Stimulated activated CD4-positive, alpha-beta T cell treated with anti-CD3 and anti-CD28 coated beads, Interleukin-2, amount 100 ng/mL, for 4 hours (primary cell): ENCODE results near the gene PNPLA5.

ENCODE experiments used
- DNase-seq: peaks from one replicate; pipeline ENCODE4 v3.0.0-alpha.2; 2020; ENCODE audit warnings: low read depth

Gene PNPLA5

GRCh38 chr22:43854786-43855271, 37.0 kb downstream of the PNPLA5 start:
- DNase-seq = no peak

DNA sequence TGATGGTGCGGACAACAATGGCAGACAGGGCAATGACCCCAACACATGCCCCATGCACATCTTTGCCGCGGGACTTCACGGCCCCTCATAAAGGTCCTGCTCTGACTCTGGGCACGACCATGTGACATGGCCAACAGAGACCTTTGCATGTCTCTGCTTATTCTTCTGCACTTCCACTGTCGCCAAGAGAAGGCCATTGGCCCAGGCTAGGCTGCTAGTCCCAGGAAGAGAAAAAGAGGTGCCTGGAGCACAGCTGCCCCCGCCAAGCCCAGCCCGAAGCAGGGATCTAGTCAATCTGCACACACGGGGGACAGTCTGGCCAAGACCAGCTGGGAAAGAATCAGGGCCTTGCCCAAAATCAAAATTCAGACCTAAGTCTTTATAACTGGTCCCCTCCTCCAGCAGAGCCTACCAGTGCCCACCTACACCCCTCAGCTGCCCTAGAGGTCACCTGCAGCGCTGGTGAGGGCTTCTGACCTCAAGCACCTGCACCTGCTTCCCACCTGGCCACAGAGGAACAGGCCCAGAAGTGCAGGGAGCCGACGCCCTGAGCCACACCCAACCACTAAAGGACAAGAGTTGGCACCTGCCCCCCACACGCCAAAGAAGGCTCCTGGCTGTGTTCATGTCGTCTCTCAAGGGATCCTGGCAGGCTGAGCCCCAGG, 37.6 kb downstream of the PNPLA5 start:
- no peak for DNase-seq

- DNase-seq = no peak
These were observed 38.4 kb downstream of the PNPLA5 start for GRCh38 chr22:43853328-43853931.

DNA sequence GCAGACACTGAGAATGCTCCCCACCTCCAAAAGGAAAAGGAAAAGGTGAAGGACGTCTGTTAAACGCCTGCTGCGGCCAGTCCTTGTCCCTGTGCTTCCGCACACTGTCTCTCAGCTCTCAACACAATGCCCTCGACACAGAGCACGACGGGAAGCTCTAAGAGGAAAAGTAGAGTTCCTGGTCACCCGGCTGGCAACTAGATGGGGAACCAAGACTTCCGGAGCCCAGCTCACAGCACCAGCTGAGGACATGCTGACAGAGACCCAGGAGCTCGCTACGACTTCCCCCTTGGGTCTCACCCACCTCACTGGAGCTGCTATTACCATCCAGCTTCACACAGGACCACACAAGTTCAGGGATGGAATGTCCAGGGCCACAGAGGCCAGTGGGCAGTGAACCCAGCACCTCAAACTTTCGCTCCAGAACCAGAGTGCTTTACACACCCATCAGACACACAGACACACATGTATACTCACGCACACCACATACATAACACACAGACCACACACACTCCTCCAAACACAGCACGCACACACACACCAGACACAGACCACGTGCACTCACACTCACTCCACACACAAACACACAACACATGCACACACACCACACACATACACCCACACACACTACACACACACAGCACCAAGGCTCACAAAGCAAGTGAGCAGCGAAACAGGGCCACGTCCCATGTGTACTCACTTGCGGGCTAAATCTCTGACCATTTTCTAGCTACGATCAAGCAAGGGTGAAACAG, 39.1 kb downstream of the PNPLA5 start:
- DNase-seq = no peak

GRCh38 chr22:43851979-43852307, 39.9 kb downstream of the PNPLA5 start:
- DNase-seq = no peak

DNA sequence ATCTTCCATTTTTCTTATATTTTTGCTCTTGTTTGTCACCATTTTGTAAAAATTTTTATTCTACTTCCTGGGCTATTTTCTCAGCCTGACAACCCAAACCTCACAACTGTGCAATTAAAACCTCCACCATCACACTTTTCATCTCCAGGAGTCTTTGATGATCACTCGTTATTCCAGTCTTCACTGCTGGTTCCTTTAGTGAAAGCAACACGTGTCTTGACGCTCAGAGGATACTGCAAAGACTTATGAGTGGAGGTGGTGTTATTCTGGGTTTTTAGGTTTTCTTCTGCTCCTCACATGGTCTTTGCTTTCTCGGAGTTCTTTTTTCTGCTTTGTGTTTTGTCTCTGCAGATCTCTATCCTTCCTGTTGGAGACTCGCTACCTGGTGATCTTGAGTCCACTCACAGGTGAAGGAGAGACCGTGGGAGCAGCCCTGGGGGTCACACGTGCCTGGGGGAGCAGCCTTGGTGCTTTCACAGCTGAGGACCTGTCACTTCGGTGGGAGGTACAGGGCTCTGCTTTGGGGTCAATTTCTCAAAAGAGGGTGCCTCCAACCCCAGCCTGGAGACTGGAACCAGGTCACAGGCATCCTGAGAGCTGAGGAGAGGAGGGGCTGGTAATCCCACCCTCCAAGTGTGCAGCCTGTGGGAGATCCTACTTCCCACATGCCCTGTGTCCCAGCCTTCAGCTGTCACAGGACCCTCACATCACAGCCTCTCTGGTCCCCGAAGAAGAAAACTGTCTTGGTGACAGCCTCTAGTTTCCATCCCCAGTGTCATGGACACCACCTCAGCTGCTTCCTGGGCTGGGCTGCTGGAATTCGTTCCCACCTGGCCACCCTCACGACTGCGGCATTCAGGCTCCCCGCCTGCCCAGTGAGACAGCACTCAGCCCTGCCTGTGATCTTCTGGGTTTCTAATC, 40.5 kb downstream of the PNPLA5 start:
- no peak for DNase-seq

GRCh38 chr22:43850529-43850928, 41.3 kb downstream of the PNPLA5 start:
- DNase-seq = no peak

- no peak for DNase-seq
These were observed 42.1 kb downstream of the PNPLA5 start for GRCh38 chr22:43849731-43850130.

DNA sequence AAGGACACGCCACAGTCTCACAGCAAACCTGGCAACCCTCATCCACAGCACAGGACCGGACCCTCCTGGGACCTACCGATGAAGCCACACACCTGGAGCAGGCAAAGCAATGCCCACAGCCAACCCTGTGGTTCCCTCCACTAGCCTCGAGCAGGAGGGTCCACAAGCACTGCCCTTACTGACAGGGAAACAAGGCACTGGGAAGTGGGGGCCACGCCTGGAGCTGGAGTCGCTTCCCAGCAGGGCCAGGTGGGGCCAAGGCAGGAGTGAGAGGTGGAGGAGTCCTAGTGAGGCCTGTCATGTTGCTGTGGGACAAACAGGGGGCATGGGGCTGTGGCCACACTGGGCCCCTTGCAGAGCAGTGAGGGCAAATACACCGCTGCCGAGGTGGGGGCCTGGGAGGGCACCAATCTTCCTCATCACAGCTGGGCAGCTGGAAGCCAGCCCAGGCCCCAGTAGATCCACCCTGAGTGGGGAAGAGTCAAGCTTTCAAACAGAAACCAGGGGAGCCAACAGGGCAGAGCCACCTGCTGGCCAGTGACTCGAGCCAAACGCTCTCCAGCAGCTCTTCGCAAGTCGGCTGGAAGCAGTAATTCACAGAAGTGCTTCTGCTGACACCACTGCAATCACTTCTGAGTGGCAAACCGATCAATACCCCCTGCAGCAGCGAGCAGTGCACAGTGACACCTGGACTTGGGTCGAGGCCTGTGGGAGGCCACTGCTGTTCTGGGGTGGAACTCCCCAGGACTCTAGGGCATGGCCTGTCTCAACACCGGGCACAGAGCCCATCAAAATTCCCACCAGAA, 43.2 kb downstream of the PNPLA5 start:
- no peak for DNase-seq

DNA sequence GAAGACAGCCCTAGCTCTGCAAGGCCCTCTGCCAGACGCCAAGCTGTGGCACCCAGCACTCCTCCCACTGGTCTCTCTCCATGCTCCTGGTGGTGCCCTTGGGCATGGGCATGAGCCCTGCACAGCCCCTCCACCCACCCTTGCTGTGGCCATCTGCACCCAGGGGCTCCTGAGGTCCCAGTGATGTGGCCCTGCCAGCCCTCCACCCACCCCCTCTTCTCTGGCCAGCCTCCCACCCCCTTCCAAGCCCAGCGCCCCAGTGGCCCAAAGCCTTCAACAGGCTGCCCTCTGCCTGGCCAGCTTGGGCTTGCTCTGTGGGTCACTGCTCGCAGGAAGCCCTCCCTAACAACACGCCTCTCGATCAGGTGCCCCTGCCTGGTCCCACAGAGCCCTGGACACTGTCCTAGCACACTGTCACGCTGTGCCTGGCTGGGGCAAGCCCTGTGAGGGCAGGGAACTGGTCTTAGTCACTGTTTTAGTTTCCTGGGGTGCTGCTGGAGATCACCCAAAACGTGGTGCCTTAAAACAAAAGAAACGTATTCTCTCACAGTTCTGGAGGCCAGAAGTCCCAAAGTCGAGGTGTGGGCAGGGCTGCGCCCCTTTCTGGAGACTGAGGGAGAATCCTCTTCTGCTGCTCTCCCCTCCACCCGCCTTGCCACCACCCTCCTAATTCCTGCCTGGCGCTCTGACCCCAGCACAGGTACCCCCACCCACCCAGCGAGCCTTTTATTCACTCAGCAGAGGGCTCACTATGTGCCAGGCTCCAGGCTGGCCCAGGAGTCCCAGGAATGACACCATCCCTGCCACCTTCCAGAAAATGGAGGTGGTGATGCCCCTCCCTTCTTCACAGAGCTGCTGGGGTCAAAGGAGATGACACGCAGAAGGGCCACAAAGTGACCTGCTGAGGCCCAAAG, 44.2 kb downstream of the PNPLA5 start:
- DNase-seq = no peak

GRCh38 chr22:43846966-43847365, 44.8 kb downstream of the PNPLA5 start:
- DNase-seq = no peak

DNA sequence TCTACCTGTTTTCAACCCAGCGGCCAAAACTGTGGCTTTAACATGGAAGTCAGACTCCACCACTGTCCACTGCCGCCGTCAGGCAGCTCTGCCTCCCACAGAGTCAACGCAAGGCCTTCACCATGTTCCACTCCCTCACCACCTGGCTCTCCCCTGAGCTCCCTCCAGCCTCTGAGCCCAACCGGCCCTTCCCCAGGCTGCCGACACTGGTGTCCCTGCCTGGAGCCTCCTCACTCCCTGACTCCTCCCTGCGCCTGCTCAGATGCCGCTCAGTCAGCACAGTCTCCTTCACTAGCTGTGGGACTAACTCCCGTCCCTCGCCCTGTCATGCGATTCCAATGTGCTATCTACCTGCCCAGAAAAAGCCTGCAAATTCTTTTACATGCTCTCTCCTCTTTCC, 45.8 kb downstream of the PNPLA5 start:
- no peak for DNase-seq

DNA sequence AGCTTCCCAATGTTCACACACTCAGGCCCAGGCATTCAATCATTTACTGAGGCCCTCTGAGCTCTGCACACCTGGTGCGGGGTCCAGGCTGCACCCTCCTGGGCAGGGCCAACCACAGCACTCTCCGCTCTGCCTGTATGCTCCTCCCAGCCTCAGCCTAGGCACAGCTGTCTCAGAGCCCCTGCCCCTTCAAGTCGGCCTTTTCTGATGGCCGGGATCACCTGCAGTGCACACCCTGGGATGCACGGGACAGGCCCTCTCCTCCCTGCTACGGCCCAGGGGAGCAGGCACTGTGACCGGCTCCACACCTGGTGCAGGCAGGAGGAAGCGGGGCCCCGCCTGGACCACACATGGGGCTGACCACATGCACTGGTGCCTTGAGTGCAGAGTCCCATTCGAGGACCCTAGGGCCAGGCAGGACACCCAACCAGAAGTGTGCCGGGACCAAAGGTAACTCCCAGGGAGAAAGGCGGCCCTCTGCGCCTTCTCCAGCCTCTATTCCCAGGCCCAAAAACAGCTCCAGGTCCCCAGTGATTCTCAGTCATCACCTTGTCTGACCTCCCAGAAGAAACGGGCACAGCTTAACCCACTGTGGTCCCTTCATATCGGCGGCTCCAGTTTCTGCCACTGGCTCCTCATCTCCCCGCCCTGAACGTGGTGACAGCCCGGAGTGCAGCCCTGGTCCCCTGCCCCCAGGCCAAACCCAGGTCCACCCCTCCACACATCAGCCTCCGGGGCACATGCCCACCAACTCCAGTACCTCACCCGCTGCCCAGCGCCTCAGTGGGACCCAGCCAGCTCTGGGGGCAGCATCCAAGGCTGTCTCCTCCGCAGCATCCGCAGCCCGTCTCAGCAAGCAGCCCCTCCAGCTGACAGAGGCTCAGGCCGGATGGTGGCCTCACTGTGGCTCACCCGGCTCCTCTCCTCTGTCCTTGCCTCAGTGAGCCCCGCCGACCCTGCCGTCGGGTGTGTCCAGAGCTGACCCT, 47.0 kb downstream of the PNPLA5 start:
- DNase-seq = no peak

DNA sequence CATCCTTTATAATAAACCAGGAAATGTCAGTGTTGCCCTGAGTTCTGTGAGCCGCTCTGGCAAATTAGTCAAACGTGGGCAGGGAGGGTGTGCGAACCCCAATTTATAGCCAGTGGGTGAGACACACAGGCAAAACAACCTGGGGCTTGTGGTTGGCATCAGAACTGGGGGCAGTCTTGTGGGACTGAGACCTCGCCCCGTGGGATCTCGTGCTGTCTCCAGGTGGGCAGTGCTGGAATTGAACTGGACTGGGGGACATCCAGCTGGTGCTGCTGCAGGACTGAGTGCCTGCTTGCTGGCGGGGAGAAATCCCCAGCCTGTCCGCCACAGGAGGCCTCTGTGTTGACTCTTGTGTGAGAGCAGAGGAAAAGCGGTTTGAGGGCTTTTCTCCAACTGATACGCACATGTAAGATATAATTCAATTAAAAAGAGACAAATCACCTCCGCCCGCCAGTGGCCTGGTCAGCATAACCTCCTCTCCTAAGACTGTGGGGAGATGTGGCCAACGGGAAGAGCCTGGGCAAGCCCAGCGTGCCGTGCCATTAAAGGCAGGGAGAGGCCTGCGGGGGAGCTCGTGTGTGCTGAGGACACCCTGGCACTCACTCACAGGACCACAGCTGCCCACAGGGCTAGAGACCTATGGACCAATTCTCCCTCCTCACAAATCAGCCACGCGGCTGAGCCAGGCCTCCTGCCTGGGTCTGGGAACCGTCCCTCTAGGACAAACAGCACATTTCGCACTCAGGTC, 47.9 kb downstream of the PNPLA5 start:
- DNase-seq = no peak

DNA sequence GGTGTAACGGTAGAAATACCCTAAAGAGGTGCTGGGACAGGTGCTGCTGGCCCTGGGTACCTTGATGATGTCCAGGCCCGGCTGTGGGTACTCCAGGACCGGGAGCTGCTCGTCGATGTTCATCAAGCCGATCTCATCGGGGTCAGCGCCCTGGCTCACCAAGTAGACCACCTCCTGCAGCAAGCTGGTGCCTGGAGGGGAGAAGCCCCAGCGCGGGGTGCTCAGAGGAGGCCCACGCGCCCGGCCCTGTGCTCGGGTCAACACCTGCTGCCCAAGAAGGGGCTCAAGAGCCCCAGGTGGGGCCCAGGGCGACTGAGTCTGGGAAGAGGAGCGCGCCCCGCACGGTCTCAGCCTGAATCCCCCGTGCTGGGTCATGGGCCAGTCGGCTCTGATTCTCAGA, 50.1 kb downstream of the PNPLA5 start:
- no peak for DNase-seq

DNA sequence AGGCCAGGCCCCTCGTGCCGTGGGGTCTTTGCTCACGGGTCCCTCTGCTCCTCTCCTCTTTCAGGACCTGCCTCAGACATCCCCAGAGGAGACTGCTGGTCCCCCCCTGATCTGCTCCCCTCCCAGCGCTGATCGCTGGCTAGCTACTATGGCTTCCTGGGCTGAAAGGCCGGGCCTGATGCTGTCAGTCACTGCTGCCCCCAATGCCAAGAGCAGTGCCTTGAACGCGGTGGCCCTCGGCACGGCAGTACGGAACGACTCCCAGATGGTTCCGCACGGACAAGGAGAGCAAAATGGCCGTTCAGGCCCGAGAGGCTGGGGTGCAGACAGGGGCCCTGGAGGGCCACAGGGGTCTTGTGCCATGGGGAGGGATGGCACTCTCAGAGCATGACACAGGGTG, 51.0 kb downstream of the PNPLA5 start:
- no peak for DNase-seq

DNA sequence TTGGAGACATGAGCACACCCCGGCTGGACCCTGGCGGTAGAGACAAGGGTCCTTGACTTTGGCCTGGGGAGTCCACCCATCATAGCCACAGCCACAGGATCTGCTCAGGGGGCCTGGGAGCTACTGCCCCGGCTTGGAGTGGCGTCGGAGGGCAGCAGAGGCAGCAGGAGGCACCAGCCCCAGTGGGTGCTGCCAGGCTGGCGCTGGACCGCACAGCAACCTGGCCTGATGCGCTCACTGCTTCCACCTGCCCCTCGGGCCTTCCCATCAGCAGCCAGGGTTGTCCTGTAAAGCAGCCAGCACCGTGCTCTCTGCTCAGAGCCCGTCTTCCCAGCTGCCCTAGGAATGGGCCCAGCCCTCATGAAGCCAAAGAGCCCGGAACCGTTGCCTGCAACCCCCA, 51.4 kb downstream of the PNPLA5 start:
- no peak for DNase-seq

- DNase-seq = no peak
These were observed 52.0 kb downstream of the PNPLA5 start for GRCh38 chr22:43839781-43840180.
